Endothelial cell of umbilical vein (primary cell): ENCODE measurements around the gene GDPD3. TPM values are rescaled to one million over a fixed set of nuclear protein-coding genes. Genes with fewer than 3 reads are reported as not detected.

ENCODE experiments used
- BruUV-seq: library from RNA; stranded (reverse); fragments of 400-500 nt; replicated peaks from 2 replicates; lab custom pipeline; 2021; lab: Mats Ljungman, UMichigan
- CTCF ChIA-PET: fragments of 300-600, 350-600 bp; sonication (Branson Sonifier 250); formaldehyde crosslinking; loops from one replicate; lab custom pipeline; 2021; ENCODE audit warnings: antibody characterized with exemption, inconsistent platforms; lab: Charles Lee
- POLR2A ChIA-PET: fragments of 300-600, 350-600 bp; sonication (Branson Sonifier 250); formaldehyde crosslinking; loops from one replicate; lab custom pipeline; 2021; ENCODE audit warnings: antibody characterized with exemption, inconsistent platforms; lab: Charles Lee
- DNase-seq: peaks from one replicate; pipeline ENCODE4 v3.0.0-alpha.2; 2011; ENCODE audit warnings: low read depth, low spot score
- FAIRE-seq: peaks from 2 replicates; lab custom pipeline; 2011; peaks lifted over from hg19 to GRCh38; lab: Jason Lieb, UNC
- H2AFZ ChIP-seq: 2 replicates; pipeline ENCODE4 v1.6.0; 2012; ENCODE audit warnings: low read depth, low read length, control low read depth, inconsistent platforms
- H3K27ac ChIP-seq: 2 replicates; pipeline ENCODE4 v1.5.1; 2011; ENCODE audit warnings: low read depth, mild to moderate bottlenecking, control low read depth, low read length, moderate library complexity; ENCODE audit not compliant: insufficient read depth
- H3K27me3 ChIP-seq, 2 experiments: 2 replicates each; pipeline versions ENCODE4 v1.6.0 to v1.6.1; 2011; ENCODE audit warnings: low read length in 2 of 2, mixed read lengths in 1 of 2; ENCODE audit not compliant: control insufficient read depth in 2 of 2, insufficient read depth in 2 of 2
- H3K36me3 ChIP-seq, 2 experiments: 2 replicates in 1 of 2; 3 replicates in 1 of 2; pipeline ENCODE4 v1.5.1; 2011; ENCODE audit warnings: low read length in 2 of 2, mild to moderate bottlenecking in 1 of 2, moderate library complexity in 1 of 2; ENCODE audit not compliant: control insufficient read depth in 2 of 2, insufficient read depth in 2 of 2; ENCODE audit errors: extremely low read depth in 1 of 2
- H3K4me1 ChIP-seq: 3 replicates; pipeline ENCODE4 v1.5.1; 2011; ENCODE audit warnings: mild to moderate bottlenecking, low read length; ENCODE audit not compliant: control insufficient read depth, insufficient read depth; ENCODE audit errors: extremely low read depth
- H3K4me2 ChIP-seq: 2 replicates; pipeline ENCODE4 v1.6.1; 2011; ENCODE audit warnings: low read length, control low read depth, mixed read lengths; ENCODE audit not compliant: insufficient read depth
- H3K4me3 ChIP-seq, 3 experiments: fragments of 200-600 bp in 1 of 3; sonication (generic), shearing (Covaris generic) in 1 of 3; replicated peaks in 1 of 3; 2 replicates each; pipeline ENCODE4 v1.5.1; 2011 to 2016; ENCODE audit warnings: control low read depth in 3 of 3, low read length in 3 of 3, mild to moderate bottlenecking in 2 of 3, inconsistent platforms in 1 of 3, low read depth in 1 of 3, moderate library complexity in 1 of 3; ENCODE audit not compliant: insufficient read depth in 1 of 3
- H3K79me2 ChIP-seq: 2 replicates; pipeline ENCODE4 v1.6.0; 2012; ENCODE audit warnings: low read length, inconsistent platforms; ENCODE audit not compliant: control insufficient read depth, insufficient read depth
- H3K9ac ChIP-seq: replicated peaks from 2 replicates; pipeline ENCODE3; 2011; ENCODE audit warnings: low read length, control low read depth; ENCODE audit not compliant: insufficient read depth; ENCODE audit errors: extremely low read depth
- H3K9me1 ChIP-seq: replicated peaks from 3 replicates; pipeline ENCODE4 v1.6.0; 2011; ENCODE audit warnings: mild to moderate bottlenecking, low read length; ENCODE audit not compliant: control insufficient read depth, insufficient read depth; ENCODE audit errors: extremely low read depth
- H3K9me3 ChIP-seq: replicated peaks from 2 replicates; pipeline ENCODE4 v1.5.1; 2012; ENCODE audit warnings: low read length, inconsistent platforms; ENCODE audit not compliant: control insufficient read depth, insufficient read depth
- H4K20me1 ChIP-seq: replicated peaks from 2 replicates; pipeline ENCODE3; 2011; ENCODE audit warnings: mild to moderate bottlenecking, low read length; ENCODE audit not compliant: control insufficient read depth, insufficient read depth; ENCODE audit errors: extremely low read depth
- CTCF ChIP-seq, 2 donors: IDR thresholded peaks; 1 replicate in 1 of 2; 2 replicates in 1 of 2; pipeline ENCODE4 v1.5.1; 2011; ENCODE audit warnings: low read length in 2 of 2, mild to moderate bottlenecking in 2 of 2, moderate library complexity in 2 of 2, control low read depth in 1 of 2, inconsistent platforms in 1 of 2, low read depth in 1 of 2; ENCODE audit not compliant: insufficient read depth in 1 of 2; ENCODE audit errors: extremely low read depth in 1 of 2
- EZH2 ChIP-seq: IDR thresholded peaks from 2 replicates; pipeline ENCODE4 v1.6.1; 2012; ENCODE audit warnings: borderline replicate concordance, low read depth, mild to moderate bottlenecking, moderate library complexity, low read length, inconsistent platforms; ENCODE audit not compliant: severe bottlenecking
- FOS ChIP-seq: IDR thresholded peaks from 2 replicates; pipeline ENCODE4 v1.6.1; 2011; ENCODE audit warnings: mild to moderate bottlenecking, low read length, moderate library complexity, borderline replicate concordance; ENCODE audit not compliant: insufficient read depth
- GATA2 ChIP-seq: IDR thresholded peaks from 2 replicates; pipeline ENCODE4 v1.7.0; 2011; ENCODE audit warnings: low read depth, mild to moderate bottlenecking, moderate library complexity, mixed read lengths, low read length; ENCODE audit not compliant: insufficient read length, insufficient read depth
- JUN ChIP-seq: IDR thresholded peaks from 2 replicates; pipeline ENCODE4 v1.6.1; 2011; ENCODE audit warnings: borderline replicate concordance, low read depth; ENCODE audit not compliant: insufficient read length, insufficient read depth
- MAX ChIP-seq: IDR thresholded peaks from 2 replicates; pipeline ENCODE4 v1.6.1; 2011; ENCODE audit not compliant: insufficient read depth, insufficient read length
- MYC ChIP-seq: IDR thresholded peaks from one replicate; pipeline ENCODE4 v1.6.1; 2011; ENCODE audit warnings: mild to moderate bottlenecking, low read depth, low read length
- POLR2A ChIP-seq: IDR thresholded peaks from 2 replicates; pipeline ENCODE4 v1.6.1; 2012; ENCODE audit warnings: low read depth, mild to moderate bottlenecking, control low read depth, low read length
- POLR2AphosphoS5 ChIP-seq: IDR thresholded peaks from 2 replicates; pipeline ENCODE4 v1.6.1; 2012; ENCODE audit warnings: low read depth, mild to moderate bottlenecking, control low read depth, low read length, moderate library complexity; ENCODE audit not compliant: insufficient read depth
- dilution Hi-C: fragments of 300-500 bp; cut with MboI; formaldehyde crosslinking; loops from one replicate; pipeline ENCODE4 v1.15.0; 2019; ENCODE audit warnings: low sequenced_read_pairs; ENCODE audit not compliant: extremely low pct_ligation_motif_present
- intact Hi-C: fragments of 100-400 bp; cut with micrococcal nuclease; formaldehyde crosslinking; loops from one replicate; pipeline ENCODE4 v1.10.0; 2022
- polyA plus RNA-seq, 4 experiments: library from polyadenylated mRNA; depleted of rRNA in 3 of 4; stranded (reverse) in 3 of 4; unstranded in 1 of 4; fragments of >200 nt; gene quantifications; 2 replicates each; pipeline versions ENCODE4 v1.2.1 to v1.2.3, GENCODE V29; 2011 to 2012; ENCODE audit warnings: missing spikeins in 1 of 4
- total RNA-seq: library from RNA; stranded (reverse); gene quantifications from 2 replicates; pipeline ENCODE4 v1.2.3, GENCODE V29; 2021

GDPD3 gene
- total and polyA plus RNA-seq, 2 donors (not counting 3 experiments of a cell fraction or from before 2014, with no cell fraction given): 8.0 to 18.6 TPM

- Histone ChIP-seq H4K20me1 (no peaks in the 10 kb centered on the region), H3K9me3 (no peaks in the 10 kb centered on the region), H3K27ac (no peak overlapping the region), H3K79me2 (no peaks in the 10 kb centered on the region), H3K4me3 (no peak overlapping the region), H3K9me1 (no peaks in the 10 kb centered on the region), H3K4me2 (no peak overlapping the region), H2AFZ (no peak overlapping the region), H3K9ac (no peak overlapping the region), H3K27me3 (no peaks in the 10 kb centered on the region), H3K36me3 (no peaks in the 10 kb centered on the region), H3K4me1 (no peaks in the 10 kb centered on the region)
- no peak for DNase-seq
- ChIA-PET CTCF (interaction anchor here (0.6 to 1.2 kb wide), 3 partner anchors 16 to 455 kb away, joined by 3 to 4 read pairs (median 3); no protein-coding TSS in a partner anchor), POLR2A (no interaction called here)
- intact Hi-C loops (no loop called here), dilution Hi-C loops (no loop called here)
- TF ChIP-seq MAX (no peak), POLR2AphosphoS5 (no peak), FOS (no peak), CTCF (IDR thresholded peaks at IDR 0.05; ENCODE audit: extremely low read depth in 1 of 2, insufficient read depth in 1 of 2, low read depth in 1 of 2, low read length in 2 of 2) (no peak), EZH2 (no peak), GATA2 (no peak), MYC (no peak), JUN (no peak), POLR2A (no peak)
- FAIRE-seq: no peak
- BruUV-seq: no TSS peak
These were observed 30.0 kb upstream of the GDPD3 start for GRCh38 chr16:30143347-30143702.
